HEK293 (cell line): ENCODE measurements around the gene COG3.
A peak's percentile ranks its signal among the peaks of the same experiment; 100 is the strongest.

ENCODE experiments used
- CTCF ChIA-PET: fragments of 350-600 bp; formaldehyde crosslinking; extraction: SDS; loops from one replicate; lab custom pipeline; 2021; ENCODE audit warnings: antibody characterized with exemption; lab: Yijun Ruan, JAX
- POLR2A ChIA-PET: fragments of 300-600 bp; formaldehyde crosslinking; extraction: SDS; loops from one replicate; lab custom pipeline; 2020; ENCODE audit warnings: antibody characterized with exemption, inconsistent platforms; lab: Yijun Ruan, JAX
- H3K27ac ChIP-seq: fragments of 200-500 bp; sonication (Bioruptor generic); 2 replicates; pipeline ENCODE4 v1.5.1; 2014; ENCODE audit warnings: low read depth, low read length, control low read depth, inconsistent platforms; ENCODE audit errors: extremely low read depth
- H3K36me3 ChIP-seq, 2 experiments: fragments of 200-500 bp in 1 of 2; sonication (Bioruptor generic) in 1 of 2; 1 replicate in 1 of 2; 2 replicates in 1 of 2; pipeline ENCODE4 v1.5.1; 2014 to 2017; ENCODE audit warnings: inconsistent platforms in 2 of 2, low read length in 2 of 2; ENCODE audit not compliant: control insufficient read depth in 2 of 2, insufficient read depth in 1 of 2
- H3K4me1 ChIP-seq: fragments of 200-500 bp; sonication (Bioruptor generic); 2 replicates; pipeline ENCODE4 v1.5.1; 2014; ENCODE audit warnings: mild to moderate bottlenecking, low read length, inconsistent platforms; ENCODE audit not compliant: control insufficient read depth, insufficient read depth
- H3K4me3 ChIP-seq: 2 replicates; pipeline ENCODE4 v1.5.1; 2011; ENCODE audit warnings: low read depth, mild to moderate bottlenecking, control low read depth, low read length, moderate library complexity
- H3K9me3 ChIP-seq: fragments of 200-500 bp; sonication (Bioruptor generic); 2 replicates; pipeline ENCODE4 v1.5.1; 2014; ENCODE audit warnings: low read depth, low read length, inconsistent platforms; ENCODE audit not compliant: control insufficient read depth, insufficient read depth
- GLIS1 ChIP-seq: fragments of 450-650 bp; formaldehyde crosslinking; IDR thresholded peaks from 2 replicates; pipeline ENCODE4 v1.5.1; 2016; ENCODE audit warnings: missing biosample characterization, missing genetic modification characterization
- KLF8 ChIP-seq: fragments of 450-650 bp; formaldehyde crosslinking; IDR thresholded peaks from 2 replicates; pipeline ENCODE4 v1.5.1; 2016; ENCODE audit warnings: missing biosample characterization, missing genetic modification characterization
- ZBTB48 ChIP-seq: fragments of 450-650 bp; formaldehyde crosslinking; IDR thresholded peaks from 2 replicates; pipeline ENCODE4 v1.5.1; 2016; ENCODE audit warnings: missing biosample characterization, missing genetic modification characterization
- ZFP37 ChIP-seq: fragments of 450-650 bp; formaldehyde crosslinking; IDR thresholded peaks from 2 replicates; pipeline ENCODE4 v1.5.1; 2016; ENCODE audit warnings: missing biosample characterization, missing genetic modification characterization
- ZFP69B ChIP-seq: fragments of 450-650 bp; formaldehyde crosslinking; IDR thresholded peaks from 2 replicates; pipeline ENCODE4 v1.5.1; 2016; ENCODE audit warnings: missing biosample characterization, missing genetic modification characterization
- ZNF114 ChIP-seq: fragments of 450-650 bp; formaldehyde crosslinking; IDR thresholded peaks from 2 replicates; pipeline ENCODE4 v1.5.0; 2017; ENCODE audit warnings: missing biosample characterization, missing genetic modification characterization
- ZNF133 ChIP-seq: fragments of 450-650 bp; formaldehyde crosslinking; IDR thresholded peaks from 2 replicates; pipeline ENCODE4 v1.5.1; 2016; ENCODE audit warnings: missing biosample characterization, missing genetic modification characterization
- ZNF2 ChIP-seq: fragments of 450-650 bp; formaldehyde crosslinking; IDR thresholded peaks from 2 replicates; pipeline ENCODE4 v1.5.1; 2016; ENCODE audit warnings: missing biosample characterization, missing genetic modification characterization
- ZNF248 ChIP-seq: fragments of 450-650 bp; formaldehyde crosslinking; IDR thresholded peaks from 2 replicates; pipeline ENCODE4 v1.5.1; 2017; ENCODE audit warnings: missing biosample characterization, missing genetic modification characterization
- ZNF335 ChIP-seq: fragments of 450-650 bp; formaldehyde crosslinking; conservative IDR thresholded peaks from 2 replicates; pipeline ENCODE4 v1.5.1; 2016; ENCODE audit warnings: missing biosample characterization, missing genetic modification characterization
- ZNF391 ChIP-seq: fragments of 450-650 bp; formaldehyde crosslinking; IDR thresholded peaks from 2 replicates; pipeline ENCODE4 v1.5.1; 2016; ENCODE audit warnings: low read depth, missing biosample characterization, missing genetic modification characterization, borderline replicate concordance
- ZNF560 ChIP-seq: fragments of 450-650 bp; formaldehyde crosslinking; IDR thresholded peaks from 2 replicates; pipeline ENCODE4 v1.5.1; 2017; ENCODE audit warnings: missing biosample characterization, missing genetic modification characterization, borderline replicate concordance
- ZNF571 ChIP-seq: fragments of 450-650 bp; formaldehyde crosslinking; IDR thresholded peaks from 2 replicates; pipeline ENCODE4 v1.5.0; 2017; ENCODE audit warnings: missing biosample characterization, missing genetic modification characterization
- ZNF626 ChIP-seq: fragments of 450-650 bp; sonication (Bioruptor Pico); formaldehyde crosslinking; IDR thresholded peaks from 2 replicates; pipeline ENCODE4 v1.5.1; 2018; ENCODE audit warnings: missing biosample characterization, missing genetic modification characterization, inconsistent platforms
- ZNF791 ChIP-seq: fragments of 450-650 bp; formaldehyde crosslinking; IDR thresholded peaks from 2 replicates; pipeline ENCODE4 v1.5.1; 2016; ENCODE audit warnings: missing biosample characterization, missing genetic modification characterization
- ZNF792 ChIP-seq: fragments of 450-650 bp; formaldehyde crosslinking; IDR thresholded peaks from 2 replicates; pipeline ENCODE4 v1.5.1; 2016; ENCODE audit warnings: missing biosample characterization, missing genetic modification characterization
- TF ChIP-seq, protein P1 (sequence below): fragments of 450-650 bp; formaldehyde crosslinking; IDR thresholded peaks from 2 replicates; pipeline ENCODE4 v1.5.1; 2017; ENCODE audit warnings: missing biosample characterization, missing genetic modification characterization
- TF ChIP-seq, protein P2 (sequence below): fragments of 450-650 bp; formaldehyde crosslinking; IDR thresholded peaks from 2 replicates; pipeline ENCODE4 v1.5.1; 2016; ENCODE audit warnings: missing biosample characterization, missing genetic modification characterization
- TF ChIP-seq, protein P3 (sequence below): fragments of 450-650 bp; formaldehyde crosslinking; IDR thresholded peaks from 2 replicates; pipeline ENCODE4 v1.5.1; 2016; ENCODE audit warnings: missing biosample characterization, missing genetic modification characterization, borderline replicate concordance

Gene COG3

DNA sequence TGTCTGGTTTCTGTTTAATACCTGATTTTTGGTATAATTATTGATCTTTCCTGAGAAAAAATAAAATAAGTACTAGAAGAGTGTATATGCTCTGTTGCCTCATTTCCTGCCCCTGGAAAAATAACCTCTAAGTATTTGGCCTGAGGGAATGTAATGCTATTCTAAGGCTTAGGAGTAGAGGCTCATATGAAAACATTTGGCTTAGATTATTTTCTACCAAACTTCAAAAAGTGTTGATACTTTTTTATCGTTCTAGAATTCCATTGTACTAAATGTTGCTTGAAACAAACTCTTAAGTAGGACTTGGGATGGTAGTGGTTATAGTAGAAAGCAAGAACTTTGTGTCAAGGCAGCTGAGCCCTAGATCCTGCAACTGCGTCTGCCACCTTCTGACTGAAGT is 57.8 kb downstream of the COG3 start:
- TF ChIP-seq, protein P1, sequence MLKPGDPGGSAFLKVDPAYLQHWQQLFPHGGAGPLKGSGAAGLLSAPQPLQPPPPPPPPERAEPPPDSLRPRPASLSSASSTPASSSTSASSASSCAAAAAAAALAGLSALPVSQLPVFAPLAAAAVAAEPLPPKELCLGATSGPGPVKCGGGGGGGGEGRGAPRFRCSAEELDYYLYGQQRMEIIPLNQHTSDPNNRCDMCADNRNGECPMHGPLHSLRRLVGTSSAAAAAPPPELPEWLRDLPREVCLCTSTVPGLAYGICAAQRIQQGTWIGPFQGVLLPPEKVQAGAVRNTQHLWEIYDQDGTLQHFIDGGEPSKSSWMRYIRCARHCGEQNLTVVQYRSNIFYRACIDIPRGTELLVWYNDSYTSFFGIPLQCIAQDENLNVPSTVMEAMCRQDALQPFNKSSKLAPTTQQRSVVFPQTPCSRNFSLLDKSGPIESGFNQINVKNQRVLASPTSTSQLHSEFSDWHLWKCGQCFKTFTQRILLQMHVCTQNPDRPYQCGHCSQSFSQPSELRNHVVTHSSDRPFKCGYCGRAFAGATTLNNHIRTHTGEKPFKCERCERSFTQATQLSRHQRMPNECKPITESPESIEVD (tag by site-specific recombination) = peak; percentile 40; the same call in 1 of the 2 replicates
- TF ChIP-seq, protein P2, sequence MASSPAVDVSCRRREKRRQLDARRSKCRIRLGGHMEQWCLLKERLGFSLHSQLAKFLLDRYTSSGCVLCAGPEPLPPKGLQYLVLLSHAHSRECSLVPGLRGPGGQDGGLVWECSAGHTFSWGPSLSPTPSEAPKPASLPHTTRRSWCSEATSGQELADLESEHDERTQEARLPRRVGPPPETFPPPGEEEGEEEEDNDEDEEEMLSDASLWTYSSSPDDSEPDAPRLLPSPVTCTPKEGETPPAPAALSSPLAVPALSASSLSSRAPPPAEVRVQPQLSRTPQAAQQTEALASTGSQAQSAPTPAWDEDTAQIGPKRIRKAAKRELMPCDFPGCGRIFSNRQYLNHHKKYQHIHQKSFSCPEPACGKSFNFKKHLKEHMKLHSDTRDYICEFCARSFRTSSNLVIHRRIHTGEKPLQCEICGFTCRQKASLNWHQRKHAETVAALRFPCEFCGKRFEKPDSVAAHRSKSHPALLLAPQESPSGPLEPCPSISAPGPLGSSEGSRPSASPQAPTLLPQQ (tag by site-specific recombination) = no peak
- no peak overlapping the region for H3K27ac ChIP-seq
- CTCF ChIA-PET = interaction anchor here (1.0 to 1.7 kb wide), 3 partner anchors 9 to 24 kb away, joined by 3 read pairs; no protein-coding TSS in a partner anchor

DNA sequence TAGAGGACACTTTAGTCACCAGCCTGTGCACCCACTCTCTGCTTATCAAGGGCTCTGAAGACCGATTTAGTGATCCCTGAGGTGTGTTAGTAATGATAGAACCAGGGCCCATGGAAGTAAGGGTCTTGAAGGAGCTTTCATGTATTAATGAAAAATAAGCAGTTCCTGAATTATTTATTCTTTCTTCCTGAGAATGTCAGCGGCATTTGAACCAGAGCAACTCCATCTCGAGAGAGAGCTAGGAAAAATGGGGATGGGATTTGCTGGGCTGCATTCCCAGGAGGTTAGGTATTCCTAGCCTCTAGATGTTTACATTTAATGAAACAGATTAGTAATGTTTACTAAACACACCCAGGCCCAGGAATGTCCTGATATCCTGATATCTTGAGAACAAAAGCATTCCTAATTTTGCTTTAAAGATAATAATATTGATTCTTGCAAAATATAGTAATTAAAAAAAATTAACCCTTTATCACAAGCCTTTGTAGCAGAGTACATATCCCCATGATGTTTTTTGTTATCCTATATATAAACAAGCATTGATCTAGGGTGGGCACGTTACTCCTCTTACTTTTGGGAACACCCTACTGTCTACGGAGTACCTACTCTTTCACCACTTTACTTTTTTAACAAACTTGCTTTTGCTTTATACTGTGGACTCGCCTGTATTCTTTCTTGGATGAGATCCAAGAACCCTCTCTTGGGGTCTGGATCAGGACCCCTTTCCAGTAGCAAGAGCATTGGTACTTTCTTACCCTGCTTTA is 63.1 kb downstream of the COG3 start:
- no peaks in the 10 kb centered on the region for H3K9me3 ChIP-seq
- no peak for TF ChIP-seq ZNF114 (tag by site-specific recombination)
- TF ChIP-seq ZNF391 (tag by site-specific recombination) = no peak
- no peak for TF ChIP-seq ZNF133
- ChIA-PET CTCF (no interaction called here), POLR2A (no interaction called here)
- H3K4me1 ChIP-seq = peaks cover 6% of the 10 kb centered on the region; the same call in 1 of the 2 replicates
- peaks cover 0 to 40% of the 10 kb centered on the region in 2 experiments; a peak in 2 of 3 replicates for H3K36me3 ChIP-seq
- H3K27ac ChIP-seq = no peak overlapping the region
- H3K4me3 ChIP-seq = no peak overlapping the region

More for the DNA sequence above, 57.8 kb downstream of the COG3 start:
- H3K9me3 ChIP-seq = no peaks in the 10 kb centered on the region
- peaks cover 6 to 42% of the 10 kb centered on the region in 2 experiments for H3K36me3 ChIP-seq
- POLR2A ChIA-PET = no interaction called here
- H3K4me1 ChIP-seq = peaks cover 6% of the 10 kb centered on the region; the same call in 1 of the 2 replicates
- no peak overlapping the region for H3K4me3 ChIP-seq

DNA sequence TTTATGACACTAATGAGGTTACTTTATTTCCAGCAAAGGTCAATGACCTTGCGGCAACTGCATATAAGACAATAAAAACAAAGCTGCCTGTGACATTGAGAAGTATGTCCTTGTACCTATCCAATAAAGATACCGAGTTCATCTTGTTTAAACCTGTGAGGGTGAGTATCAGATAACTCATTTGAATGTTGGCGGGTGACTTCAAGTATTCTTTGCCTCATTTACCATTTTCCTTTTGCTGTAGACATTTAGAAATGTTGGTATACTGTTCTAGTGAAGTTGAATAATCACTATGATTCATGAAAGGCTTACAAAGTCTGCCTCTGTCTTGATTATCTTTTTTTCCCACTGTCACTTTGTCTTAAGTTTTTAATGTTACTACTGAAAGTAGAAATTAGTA is 65.0 kb downstream of the COG3 start:
- ChIA-PET CTCF (interaction anchor here (0.7 kb wide), 1 partner anchor 275 kb away, joined by 3 read pairs; no protein-coding TSS in a partner anchor), POLR2A (no interaction called here)
- H3K4me3 ChIP-seq = no peak overlapping the region
- peaks cover 6% of the 10 kb centered on the region; the same call in 1 of the 2 replicates for H3K4me1 ChIP-seq
- H3K36me3 ChIP-seq = peaks cover 0 to 45% of the 10 kb centered on the region in 2 experiments; a peak in 2 of 3 replicates
- H3K9me3 ChIP-seq = no peaks in the 10 kb centered on the region
- no peak overlapping the region for H3K27ac ChIP-seq
- TF ChIP-seq ZFP69B (tag by site-specific recombination) (no peak), KLF8 (no peak), ZNF571 (tag by site-specific recombination) (no peak), ZNF335 (tag by site-specific recombination) (no peak), ZNF560 (no peak)

DNA sequence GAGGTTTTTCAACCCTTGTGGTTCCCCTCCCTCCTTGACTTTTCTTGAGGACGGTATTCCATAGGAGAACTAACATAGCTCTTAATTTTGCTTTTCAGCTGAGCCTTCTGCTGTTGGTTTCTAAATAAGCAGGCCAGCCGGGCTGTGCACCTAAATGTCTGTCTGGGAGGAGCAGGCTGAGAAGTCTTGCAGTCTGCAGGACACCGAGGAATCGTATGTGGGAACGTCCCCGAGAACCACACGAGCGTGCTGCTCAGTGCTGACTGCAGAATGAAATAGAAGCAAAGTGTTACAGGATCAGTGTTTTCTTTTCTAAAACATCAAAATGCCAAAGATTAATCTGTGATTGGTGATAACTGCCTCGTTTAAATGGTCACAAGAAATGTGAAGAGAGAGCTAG is 69.9 kb downstream of the COG3 start:
- Histone ChIP-seq H3K4me3 (no peak overlapping the region), H3K27ac (no peak overlapping the region), H3K4me1 (no peaks in the 10 kb centered on the region), H3K36me3 (peaks cover 0 to 51% of the 10 kb centered on the region in 2 experiments; a peak in 1 of 3 replicates), H3K9me3 (no peaks in the 10 kb centered on the region)
- ChIA-PET CTCF (no interaction called here), POLR2A (no interaction called here)
- TF ChIP-seq ZNF626 (tag by site-specific recombination) (no peak), ZBTB48 (tag by site-specific recombination) (no peak), ZNF2 (tag by site-specific recombination) (no peak), ZNF792 (no peak), ZNF248 (no peak), GLIS1 (tag by site-specific recombination) (no peak), ZNF791 (tag by site-specific recombination) (no peak), ZFP37 (tag by site-specific recombination) (no peak)
- TF ChIP-seq, protein P3, sequence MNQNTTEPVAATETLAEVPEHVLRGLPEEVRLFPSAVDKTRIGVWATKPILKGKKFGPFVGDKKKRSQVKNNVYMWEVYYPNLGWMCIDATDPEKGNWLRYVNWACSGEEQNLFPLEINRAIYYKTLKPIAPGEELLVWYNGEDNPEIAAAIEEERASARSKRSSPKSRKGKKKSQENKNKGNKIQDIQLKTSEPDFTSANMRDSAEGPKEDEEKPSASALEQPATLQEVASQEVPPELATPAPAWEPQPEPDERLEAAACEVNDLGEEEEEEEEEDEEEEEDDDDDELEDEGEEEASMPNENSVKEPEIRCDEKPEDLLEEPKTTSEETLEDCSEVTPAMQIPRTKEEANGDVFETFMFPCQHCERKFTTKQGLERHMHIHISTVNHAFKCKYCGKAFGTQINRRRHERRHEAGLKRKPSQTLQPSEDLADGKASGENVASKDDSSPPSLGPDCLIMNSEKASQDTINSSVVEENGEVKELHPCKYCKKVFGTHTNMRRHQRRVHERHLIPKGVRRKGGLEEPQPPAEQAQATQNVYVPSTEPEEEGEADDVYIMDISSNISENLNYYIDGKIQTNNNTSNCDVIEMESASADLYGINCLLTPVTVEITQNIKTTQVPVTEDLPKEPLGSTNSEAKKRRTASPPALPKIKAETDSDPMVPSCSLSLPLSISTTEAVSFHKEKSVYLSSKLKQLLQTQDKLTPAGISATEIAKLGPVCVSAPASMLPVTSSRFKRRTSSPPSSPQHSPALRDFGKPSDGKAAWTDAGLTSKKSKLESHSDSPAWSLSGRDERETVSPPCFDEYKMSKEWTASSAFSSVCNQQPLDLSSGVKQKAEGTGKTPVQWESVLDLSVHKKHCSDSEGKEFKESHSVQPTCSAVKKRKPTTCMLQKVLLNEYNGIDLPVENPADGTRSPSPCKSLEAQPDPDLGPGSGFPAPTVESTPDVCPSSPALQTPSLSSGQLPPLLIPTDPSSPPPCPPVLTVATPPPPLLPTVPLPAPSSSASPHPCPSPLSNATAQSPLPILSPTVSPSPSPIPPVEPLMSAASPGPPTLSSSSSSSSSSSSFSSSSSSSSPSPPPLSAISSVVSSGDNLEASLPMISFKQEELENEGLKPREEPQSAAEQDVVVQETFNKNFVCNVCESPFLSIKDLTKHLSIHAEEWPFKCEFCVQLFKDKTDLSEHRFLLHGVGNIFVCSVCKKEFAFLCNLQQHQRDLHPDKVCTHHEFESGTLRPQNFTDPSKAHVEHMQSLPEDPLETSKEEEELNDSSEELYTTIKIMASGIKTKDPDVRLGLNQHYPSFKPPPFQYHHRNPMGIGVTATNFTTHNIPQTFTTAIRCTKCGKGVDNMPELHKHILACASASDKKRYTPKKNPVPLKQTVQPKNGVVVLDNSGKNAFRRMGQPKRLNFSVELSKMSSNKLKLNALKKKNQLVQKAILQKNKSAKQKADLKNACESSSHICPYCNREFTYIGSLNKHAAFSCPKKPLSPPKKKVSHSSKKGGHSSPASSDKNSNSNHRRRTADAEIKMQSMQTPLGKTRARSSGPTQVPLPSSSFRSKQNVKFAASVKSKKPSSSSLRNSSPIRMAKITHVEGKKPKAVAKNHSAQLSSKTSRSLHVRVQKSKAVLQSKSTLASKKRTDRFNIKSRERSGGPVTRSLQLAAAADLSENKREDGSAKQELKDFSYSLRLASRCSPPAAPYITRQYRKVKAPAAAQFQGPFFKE (tag by site-specific recombination) = no peak
